ENCODE data around the gene GRIN2A.
A peak's percentile ranks its signal among the peaks of the same experiment; 100 is the strongest.

Gene GRIN2A

DNA sequence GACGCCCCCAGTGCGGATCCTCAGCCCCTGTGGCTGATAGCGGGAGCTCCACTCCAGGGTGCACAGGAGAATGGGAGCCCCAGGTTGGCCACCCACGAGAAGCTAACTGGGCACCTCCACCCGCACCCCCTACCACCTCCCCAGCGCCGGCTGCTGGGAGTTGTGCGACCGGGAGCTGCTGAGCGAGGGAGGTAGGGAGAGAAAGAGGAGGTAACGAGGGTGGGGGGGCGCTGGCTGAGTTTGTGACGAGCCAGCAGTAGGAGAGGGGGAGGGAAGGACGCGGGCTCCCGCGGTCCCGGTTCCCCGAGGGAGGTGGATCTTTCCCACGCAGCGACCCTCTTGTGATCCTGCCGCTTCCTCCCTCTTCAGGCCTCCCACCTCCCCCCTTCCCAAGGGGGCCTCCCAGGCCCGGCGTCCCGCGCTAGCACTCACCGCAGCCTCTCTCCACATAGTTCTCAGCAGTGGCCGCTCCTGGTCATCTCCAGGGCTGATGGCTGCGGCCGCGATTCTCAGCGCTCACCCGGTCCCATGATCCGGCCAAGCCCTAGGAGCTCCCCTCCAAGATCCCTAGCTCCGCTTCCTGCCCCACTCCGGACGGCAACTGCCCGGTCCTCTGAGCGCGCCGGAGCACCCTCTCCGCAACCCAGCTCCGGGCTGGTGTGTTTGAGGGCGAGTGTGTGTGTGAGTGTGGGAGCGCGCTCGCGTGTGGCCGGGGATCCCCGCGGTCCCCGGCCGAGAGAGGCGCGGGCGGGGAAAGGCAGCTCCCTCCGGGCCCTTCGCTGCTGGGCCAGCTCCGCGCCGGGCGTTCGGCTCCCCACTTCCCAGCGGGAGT, at the start of gene GRIN2A:
TSS of gene GRIN2A (minus strand) at position 207 of the 832 bp plus-strand sequence. CDS start 2,017 bp downstream, outside the sequence.
- DNase-seq = peak in 4 of 14 donors; percentile 6 to 74 (median 38)

DNA sequence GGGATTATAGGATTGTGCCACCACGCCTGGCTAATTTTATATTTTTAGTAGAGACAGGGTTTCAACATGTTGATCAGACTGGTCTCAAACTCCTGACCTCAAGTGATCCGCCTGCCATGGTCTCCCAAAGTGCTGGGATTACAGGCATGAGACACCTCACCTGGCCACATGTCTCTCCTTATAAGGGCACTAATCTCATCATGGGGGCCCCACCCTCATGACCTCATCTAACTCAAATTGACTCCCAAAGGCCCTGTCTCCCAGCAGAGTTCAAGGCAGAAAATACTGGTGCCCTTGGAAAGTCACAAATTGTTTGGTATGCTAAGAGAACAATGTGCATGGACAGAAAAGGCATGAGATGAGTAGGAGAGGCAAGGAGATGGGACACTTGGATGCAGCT, 49.3 kb upstream of the GRIN2A start:
- no peak for DNase-seq

DNA sequence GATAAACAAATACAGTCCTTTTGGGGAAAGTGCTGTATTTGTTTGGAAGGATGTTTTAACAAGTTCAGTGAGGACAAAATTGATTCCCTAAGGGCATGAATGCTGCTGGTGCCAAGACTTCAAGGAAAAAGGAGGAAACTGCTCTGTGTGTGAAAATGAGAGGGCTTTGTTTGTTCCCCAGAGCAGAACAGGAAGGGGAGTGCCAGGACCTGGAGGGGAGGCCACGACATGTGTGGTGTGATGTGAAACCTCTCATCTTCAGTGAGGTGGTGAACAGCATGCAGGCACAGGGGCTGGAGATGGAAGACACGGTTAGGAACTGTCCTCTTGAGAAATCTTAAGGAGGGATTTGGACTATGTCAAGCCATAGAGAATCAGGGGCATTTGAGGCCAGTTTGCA, 46.6 kb upstream of the GRIN2A start:
- DNase-seq = no peak

DNA sequence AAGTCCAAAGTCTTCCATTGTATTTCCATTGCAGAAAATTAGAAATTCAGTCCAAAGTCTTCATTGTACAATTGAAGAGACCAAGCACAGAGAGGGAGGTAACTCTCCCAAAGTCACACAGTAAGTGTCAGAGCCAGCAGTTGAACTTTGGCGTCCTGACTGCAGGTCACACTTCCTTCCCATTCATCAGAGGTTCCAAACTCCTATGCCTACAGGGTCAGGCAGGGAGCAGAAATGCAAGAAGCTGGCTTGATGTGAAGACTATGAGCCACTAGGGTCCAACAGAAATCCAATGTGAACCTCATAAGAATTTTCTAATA, 44.7 kb upstream of the GRIN2A start:
- no peak for DNase-seq

DNA sequence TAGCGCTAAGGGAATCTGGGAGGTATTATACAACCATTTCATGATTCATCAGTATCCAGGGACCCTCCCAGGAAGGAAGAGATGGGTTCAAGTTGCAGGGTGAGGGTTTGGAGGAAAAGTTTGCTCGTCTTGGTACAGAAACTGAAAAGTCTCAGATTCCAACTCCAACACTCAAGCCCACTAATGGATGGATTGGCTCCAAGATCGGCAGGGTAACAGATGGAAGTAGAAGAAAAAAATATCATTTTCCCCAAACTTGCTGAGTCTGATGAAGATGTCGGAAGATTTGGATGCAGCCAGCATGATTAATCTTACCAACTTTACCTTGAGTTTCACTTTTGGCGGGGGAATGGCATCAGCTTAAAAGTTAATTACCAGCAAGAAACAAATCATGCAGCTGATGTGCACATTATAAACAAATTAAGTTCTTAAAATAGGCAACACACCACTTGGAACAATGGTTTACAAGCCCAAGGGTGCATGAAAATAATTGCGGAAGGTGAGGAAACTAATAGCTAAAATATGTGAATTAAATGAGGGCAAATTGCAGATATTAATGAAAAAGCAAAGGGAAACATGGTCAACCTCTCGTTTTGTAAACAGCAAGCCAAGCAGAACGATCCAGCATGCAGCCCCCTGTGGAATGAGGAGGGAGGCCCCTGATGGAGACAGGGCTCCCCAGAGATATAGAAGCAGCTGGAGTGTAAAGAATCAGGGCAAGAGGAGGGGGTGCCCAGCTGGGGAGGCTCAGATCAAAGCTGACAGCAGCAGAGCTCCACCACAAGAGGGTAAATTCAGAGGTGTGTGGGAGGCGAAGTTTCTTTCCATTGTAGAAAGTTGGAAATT, 44.1 kb upstream of the GRIN2A start:
- DNase-seq = no peak

DNA sequence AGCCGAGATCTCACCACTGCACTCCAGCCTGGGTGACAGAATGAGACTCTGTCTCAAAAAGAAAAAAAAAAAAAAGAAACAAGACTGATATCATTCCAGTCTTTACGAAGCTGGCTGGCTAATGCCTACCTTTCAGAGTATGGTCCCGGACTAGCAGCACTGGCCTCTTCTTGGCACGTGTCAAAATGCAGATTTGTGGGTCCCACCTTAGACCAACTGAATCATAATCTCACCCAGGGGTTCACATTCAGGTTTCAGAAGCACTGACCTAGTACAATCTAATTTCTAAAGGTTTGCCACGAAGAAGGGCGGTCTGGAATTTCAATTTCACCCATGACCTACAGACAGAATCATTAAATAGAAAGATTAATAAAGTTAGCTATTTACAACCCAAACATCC, 43.4 kb upstream of the GRIN2A start:
- no peak for DNase-seq

DNA sequence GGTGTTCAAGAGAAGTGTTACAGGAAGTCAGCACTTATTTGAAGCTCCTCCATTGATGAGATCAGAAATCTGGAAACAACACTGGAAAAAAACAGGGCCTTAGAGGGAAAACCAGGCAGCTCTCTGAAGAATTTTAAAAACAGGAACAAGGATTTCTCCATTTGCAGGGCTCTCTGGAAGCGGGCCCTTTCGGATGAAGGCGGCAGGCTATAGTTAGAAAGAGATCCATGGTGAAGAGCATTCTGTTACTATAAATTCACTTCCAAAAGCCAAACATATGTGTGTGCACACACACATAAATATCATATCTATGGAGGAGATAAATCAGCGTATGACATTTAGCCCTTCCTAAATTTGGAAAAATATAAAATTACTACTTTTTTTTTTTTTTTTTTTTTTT, 42.6 kb upstream of the GRIN2A start:
- no peak for DNase-seq

DNA sequence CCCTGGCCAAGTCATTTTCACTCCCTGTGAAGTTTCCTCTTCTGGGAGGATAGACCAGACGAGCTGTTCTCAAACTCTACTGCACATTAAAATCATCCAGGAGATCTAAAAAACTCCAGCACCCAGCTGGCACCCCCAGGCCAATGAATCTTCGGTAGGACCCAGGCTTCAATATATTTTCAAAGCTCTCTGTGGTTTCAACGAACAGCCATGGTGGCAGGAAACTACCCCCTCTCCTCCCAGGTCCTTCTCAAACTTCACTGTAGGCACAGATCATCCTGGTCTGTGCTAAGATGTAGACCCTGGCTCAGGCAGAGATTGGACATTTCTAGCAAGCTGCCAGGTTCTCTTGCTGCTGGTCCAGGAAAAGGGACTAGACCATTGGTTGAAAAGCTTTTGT, 38.7 kb upstream of the GRIN2A start:
- DNase-seq = no peak

DNA sequence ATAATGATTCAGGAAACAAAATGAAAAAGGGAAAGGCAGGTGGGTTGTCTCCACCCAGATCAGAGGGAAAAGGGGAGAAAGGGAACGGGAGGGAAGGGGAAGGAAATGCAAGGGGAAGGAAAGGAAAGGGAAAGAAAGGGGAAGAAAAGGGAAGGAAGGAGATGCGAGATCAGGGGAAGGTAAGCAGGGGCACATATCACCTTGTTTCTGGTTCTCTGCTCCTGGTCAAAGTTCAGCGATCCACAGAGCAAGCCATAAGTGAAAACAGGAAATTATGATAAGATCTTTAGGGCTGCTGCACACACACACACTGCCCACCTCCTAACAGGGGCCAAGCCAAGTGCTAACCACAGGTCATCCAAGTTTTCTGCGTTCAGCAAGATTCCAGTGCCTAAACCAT, 37.5 kb upstream of the GRIN2A start:
- no peak for DNase-seq

DNA sequence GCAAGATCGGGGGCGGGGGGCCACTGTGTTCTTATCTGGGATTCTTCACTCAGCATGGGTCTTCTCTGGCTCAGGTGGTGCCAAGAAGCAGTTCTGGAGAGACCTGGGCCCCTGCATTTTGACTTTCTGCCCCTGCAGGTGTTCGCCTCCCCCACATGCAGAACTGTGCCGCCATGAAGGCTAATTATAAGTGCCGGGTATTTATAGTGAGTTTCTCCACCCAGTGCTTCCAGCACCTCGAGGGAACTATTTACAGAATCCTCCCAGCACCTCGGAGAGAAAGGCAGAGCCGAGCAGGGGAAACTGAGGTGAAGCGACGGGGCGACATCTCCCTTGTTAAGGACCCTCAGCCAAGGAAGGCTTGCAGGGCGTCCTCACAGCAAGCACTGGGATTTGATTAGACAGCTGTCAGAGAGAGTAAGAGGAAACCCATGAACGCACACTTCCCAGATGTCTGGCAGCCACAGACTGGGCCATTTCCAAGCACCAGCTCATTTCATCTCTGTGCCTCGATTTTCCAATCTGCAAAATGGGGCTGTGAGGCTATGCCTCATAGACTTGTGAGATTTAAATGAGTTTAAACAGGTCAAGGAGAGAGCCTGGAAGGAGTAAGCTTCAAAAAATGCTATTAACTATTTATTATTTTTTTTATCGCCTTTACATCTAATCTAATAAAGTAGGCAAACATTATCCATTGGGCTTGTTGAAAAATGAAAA, 36.4 kb upstream of the GRIN2A start:
- no peak for DNase-seq

DNA sequence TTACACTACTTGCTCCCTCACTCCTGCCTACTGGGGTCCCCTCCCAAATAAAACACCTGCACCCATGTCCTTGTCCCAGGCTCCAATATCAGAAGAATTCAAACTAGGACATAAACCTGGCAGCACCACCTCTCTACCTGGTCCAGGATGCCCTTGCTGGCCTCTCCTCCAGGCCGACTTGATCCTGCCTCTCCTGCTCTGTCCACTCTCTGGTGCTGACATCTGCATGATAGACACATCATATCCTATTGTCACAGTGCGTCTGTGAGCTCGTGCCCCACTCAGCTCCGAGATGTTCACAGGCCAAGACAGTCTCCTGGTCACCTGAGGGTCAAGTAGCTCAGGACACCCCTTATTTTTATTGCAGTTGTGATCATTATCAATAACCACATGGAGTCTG, 31.5 kb upstream of the GRIN2A start:
- no peak for DNase-seq

DNA sequence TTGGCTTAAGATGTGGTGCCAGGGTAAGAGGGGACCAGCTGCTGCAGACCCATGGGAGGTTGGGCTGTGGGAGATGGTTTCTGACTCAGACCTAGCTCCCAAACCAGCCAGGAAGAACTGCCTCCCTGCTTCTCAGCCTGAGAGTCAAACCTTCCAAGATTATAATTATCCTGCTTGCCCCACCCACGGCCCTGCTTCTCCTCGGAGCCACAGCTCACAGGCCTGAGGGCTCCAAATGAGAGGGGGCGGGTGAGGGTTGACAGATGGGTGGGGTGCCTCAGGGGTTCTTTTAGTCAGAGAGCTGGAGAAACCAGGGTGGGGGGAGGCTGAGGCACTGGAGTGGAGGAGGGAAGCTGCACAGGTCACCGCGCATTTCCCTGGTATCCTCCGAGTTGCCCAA, 28.7 kb upstream of the GRIN2A start:
- DNase-seq = no peak

DNA sequence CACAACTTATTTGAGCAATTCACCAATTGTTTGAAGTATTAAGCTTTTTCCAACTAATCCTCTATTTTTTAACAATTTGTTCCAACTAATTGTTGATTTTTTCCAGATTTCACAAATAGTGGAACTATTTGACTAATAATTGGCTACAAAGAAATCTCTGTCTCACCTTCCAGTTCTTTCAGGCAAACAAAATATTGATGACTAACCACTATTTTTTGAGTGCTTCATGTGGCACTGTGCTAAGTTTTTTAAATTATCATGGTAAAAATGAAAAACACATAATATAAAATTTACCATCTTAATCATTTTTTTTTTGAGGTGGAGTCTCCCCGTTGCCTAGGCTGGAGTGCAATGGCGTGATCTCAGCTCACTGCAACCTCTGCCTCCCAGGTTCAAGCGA, 24.6 kb upstream of the GRIN2A start:
- DNase-seq = no peak

DNA sequence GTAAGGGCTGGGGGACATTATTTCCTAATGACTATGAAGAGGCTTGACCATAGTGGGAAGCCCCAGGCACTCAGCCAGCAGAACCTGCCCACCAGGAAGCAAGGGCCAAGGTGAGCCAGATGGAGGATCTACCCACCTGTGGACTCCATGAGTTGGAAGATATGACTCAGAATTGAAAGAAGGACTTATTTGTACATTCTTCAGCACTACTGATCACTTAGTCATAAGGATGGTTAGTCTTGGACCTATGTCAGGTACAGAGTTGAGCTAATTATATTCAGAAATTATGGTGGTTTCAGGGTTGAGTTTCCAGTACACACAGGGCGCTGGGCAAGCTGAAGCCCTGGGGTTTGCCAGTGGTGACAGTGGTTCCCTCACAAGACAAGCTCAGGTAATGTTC, 24.0 kb upstream of the GRIN2A start:
- no peak for DNase-seq

DNA sequence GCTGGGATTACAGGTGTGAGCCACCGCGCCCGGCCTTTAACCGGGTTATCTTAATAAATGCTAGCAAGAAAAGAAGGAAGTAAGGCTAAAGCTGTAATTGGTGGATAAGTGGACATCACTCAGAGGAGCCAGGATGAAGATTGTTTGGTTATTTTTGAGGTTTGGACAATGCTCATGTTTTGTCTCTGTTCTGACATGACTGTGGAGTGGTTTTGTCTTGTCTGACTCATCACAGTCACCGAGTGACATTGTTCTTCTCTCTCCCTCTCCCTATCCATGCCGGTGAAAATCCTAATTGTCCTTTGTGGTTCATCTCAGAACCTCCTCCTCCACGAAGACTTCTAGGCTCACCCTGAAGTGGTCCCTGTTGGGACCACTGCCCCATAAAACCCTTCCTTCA, 23.5 kb upstream of the GRIN2A start:
- DNase-seq = no peak

DNA sequence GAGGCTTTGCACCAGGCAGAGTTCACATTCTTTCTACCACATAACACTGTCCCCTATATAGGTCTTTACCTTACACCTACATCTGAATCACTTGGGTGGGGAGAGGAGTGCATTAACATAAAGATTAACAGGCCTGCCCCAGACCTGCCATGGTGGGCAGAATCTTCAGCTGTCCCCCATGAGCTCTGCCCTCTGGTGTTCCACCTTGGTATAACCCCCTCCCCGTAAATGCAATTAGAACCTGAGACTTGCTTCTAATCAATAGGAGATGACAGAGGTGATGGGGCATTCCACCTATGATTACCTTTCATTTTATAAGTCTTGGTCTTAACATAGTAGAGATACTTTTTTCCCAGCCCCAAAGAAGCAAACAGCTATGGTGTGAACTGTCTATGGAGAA, 20.4 kb upstream of the GRIN2A start:
- no peak for DNase-seq

DNA sequence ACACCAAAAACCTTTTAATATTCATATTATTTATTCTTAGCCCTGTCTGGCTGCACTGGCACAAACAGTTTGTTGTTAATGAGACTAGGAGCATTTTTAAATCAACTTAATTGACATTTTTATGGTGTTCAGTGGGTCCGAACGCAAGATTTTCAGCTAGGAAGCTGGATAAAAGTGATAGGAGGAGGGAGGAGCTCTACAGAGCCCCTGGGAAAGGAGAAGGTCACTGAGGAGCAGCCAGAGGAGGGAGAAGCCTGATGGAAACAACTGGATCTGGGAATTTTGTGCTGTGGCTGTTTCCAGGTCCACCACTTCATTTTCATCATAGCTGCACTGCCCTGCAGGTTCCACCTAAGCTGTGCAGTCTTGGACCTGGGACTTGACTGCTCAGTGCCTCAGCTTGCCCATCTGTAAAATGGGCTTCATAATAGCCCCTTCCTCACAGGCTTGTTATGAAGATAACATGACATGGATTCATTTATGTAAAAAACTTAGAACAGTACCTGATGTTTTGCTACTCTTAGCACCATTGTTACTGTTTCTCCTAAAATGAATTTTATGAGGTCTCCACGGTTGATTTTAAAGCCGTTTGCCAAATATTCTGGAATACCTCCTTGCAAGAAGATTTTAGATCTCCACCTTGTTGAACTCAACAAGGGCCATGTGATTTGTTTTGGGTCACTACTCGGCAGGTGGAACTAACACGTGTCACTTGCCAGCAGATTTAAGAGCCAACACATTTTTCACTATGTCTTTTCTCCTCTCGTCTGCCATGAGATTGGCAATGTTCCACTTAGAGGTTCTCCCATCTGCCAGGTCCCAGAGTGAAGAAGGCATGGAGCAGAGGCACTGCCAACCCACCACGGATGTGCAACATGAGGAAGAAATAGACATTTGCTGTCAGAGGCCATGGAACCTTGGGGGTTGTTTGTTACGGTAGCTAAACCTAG, 18.7 kb upstream of the GRIN2A start:
- peak in 1 of 14 donors; percentile 88 for DNase-seq

DNA sequence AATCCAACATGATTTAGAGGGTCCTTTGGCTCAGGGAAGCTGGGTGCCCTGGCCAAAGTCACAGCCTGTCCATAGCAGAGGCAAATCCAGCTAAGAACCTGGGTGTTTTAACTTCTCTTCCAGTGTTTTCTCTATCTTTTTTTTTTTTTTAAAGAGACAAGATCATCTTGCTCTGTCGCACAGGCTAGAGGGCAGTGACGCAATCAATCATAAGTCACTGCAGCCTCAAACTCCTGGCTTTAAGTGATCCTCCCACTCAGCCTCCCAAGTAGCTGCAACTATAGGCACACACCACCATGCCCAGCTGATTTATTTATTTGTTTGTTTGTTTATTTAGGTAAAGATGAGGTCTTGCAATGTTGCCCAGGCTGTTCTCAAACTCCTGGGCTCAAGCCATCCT, 14.8 kb upstream of the GRIN2A start:
- DNase-seq = no peak

DNA sequence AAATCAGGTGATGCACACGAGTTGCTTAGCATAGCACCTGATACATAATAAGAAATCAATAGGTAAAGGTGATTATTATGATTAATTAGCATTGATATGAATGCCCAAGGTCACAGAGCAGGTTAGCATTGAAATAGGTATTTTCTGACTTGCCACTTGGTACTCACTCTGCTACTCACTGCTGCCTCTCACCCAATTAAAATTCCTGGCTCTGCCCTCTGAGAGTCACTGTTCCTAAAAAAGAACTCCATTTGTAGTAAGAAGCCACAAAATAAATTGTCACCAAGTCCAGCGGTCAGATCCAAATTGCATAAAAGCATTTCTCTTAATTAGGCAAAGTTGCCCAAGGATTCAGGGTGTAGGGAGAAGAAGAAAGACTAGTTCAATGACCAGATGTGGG, 8.9 kb upstream of the GRIN2A start:
- DNase-seq = peak in 1 of 14 donors; percentile 42

DNA sequence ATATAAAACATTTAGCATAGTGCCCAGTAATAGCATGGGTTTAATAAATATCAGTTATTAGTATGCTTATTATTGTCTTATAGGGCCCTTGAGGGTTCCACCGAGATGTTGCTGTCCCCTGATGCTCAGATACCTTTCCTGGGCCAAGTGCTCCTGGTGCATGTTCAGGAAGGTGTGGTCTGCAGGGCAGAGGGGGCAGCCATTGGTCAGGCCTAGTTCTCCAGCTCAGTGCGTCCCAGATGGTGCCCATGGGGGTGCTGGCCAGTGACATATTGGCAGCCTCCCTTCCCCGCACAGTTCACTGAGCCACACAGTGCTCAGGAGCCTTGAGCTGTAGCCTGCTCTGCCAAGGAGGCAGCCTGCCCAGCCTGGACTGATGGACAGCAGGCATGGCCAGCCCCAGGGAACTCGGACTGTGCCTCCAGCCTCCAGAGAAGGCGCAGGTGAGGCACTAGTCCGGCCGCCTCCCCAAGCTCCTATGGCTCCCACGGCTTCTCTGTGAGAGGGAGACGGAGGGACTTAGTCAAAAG, 7.7 kb upstream of the GRIN2A start:
- DNase-seq = peak in 5 of 14 donors; percentile 4 to 99 (median 38)

DNA sequence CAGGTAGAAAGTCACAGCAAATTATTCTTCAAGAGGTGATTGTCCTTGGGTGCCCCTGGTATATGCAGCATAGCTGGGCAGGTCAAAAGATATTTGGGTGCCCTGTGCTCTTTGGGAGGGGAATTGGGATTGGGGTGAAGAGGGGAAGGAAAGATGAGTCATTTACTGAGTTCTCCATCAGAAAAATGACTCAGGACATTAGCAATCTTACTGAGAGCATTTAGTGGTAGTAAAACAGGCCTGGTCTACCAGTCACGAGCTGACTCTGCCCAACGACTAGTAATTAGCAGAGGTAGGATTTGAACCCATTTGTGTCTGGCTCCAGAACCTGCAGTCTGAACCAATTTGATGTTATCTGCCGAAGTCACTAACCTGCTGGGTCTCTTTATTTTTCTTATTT, 6.0 kb upstream of the GRIN2A start:
- no peak for DNase-seq
